Choroid plexus epithelial cell (primary cell): Measurements from ENCODE around the gene PDRG1.

Experiments used
- DNase-seq: peaks from one replicate; pipeline ENCODE4 v3.0.0-alpha.2; 2010; ENCODE audit warnings: low read depth
- H3K4me3 ChIP-seq: 2 replicates; pipeline ENCODE4 v1.5.1; 2011; ENCODE audit warnings: low read depth, mild to moderate bottlenecking, control low read depth, low read length, moderate library complexity
- TF ChIP-seq, protein P1 (sequence below): conservative IDR thresholded peaks from 2 replicates; pipeline ENCODE4 v1.5.1; 2011; ENCODE audit warnings: low read depth, mild to moderate bottlenecking, control low read depth, inconsistent platforms, low read length, moderate library complexity

The PDRG1 gene

GRCh38 chr20:31915491-31916280, 36.2 kb downstream of the PDRG1 start:
- H3K4me3 ChIP-seq, result no peak overlapping the region
- TF ChIP-seq, protein P1, sequence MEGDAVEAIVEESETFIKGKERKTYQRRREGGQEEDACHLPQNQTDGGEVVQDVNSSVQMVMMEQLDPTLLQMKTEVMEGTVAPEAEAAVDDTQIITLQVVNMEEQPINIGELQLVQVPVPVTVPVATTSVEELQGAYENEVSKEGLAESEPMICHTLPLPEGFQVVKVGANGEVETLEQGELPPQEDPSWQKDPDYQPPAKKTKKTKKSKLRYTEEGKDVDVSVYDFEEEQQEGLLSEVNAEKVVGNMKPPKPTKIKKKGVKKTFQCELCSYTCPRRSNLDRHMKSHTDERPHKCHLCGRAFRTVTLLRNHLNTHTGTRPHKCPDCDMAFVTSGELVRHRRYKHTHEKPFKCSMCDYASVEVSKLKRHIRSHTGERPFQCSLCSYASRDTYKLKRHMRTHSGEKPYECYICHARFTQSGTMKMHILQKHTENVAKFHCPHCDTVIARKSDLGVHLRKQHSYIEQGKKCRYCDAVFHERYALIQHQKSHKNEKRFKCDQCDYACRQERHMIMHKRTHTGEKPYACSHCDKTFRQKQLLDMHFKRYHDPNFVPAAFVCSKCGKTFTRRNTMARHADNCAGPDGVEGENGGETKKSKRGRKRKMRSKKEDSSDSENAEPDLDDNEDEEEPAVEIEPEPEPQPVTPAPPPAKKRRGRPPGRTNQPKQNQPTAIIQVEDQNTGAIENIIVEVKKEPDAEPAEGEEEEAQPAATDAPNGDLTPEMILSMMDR, result no peak
- DNase-seq, result no peak

GRCh38 chr20:31914170-31914569, 37.7 kb downstream of the PDRG1 start:
- TF ChIP-seq, protein P1, result no peak
- H3K4me3 ChIP-seq, result no peak overlapping the region
- DNase-seq, result no peak

DNA sequence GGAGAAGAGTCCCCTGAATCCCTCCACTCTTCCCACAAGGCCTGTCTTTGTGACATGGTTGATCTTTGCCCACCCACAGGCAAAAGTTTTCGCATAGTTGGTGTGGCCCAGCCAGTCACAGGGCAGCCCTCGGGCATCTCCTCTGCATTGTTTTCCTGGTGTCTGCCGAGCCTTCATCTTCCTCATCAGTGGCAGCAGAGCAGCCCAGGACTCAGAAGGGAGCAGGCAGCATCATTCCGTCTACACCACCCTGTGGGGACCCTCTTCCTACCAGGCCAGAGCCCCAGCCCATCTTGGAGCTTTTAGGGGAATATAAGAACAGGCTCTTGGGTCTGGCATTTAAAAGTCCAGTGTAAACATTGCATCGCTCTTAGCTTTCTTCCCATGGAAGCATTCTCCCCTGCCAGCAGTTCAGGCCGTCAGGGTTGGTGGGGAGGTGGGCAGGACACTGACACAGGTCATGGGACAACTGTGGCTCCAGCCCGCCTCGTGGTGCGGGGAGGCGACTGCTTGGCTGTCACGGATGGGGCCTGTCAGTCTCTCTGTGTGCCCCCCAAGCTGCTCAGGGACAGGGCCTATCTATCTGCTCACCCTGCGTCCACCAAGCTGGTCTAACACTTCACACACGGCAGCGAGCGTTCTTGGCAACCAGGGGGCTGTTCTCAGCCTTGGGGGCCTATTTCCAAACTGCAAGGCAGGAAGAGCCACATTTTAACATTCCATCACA, 38.3 kb downstream of the PDRG1 start:
- no peak for DNase-seq
- TF ChIP-seq, protein P1, result no peak
- no peak overlapping the region for H3K4me3 ChIP-seq

DNA sequence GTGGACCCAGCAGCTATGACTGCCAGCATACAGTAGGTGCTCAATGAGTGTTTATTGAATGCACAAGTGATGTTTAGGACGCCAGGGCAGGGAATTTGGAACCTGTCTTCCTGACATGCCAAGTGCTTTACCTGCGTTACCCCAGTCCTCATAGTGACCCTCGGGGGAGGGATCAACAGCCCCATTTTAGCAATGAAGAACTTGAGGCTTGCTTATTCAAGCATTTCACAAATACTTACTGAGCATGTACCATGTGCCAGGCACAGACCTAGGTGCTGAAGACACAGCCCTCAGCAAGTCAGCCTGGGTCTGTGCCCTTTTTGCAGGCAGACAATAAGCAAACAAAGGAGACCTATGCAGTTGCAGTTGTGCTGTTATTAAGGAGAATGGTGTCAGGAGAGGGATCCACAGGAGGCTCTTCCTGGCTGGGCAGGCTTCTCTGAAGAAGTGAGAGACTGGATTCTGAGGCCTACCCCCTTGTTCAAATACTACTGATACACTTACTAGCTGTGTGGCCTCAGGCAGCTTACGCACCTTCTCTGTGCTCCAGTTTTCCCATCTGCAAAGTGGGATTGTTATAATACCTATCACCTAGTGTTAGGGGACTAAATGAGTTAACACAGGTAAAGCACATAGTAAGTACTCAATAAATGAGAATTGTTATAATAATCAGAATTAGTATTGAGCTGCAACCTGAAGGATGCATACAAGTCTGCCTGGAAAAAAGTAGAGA, 41.6 kb downstream of the PDRG1 start:
- H3K4me3 ChIP-seq, result no peak overlapping the region
- TF ChIP-seq, protein P1, result no peak
- no peak for DNase-seq

- TF ChIP-seq, protein P1, result no peak
- no peak for DNase-seq
- H3K4me3 ChIP-seq, result no peak overlapping the region
Observed at GRCh38 chr20:31909253-31910070, 42.4 kb downstream of the PDRG1 start.

GRCh38 chr20:31908424-31908823, 43.4 kb downstream of the PDRG1 start:
- DNase-seq, result no peak
- no peak overlapping the region for H3K4me3 ChIP-seq
- TF ChIP-seq, protein P1, result no peak
